ENCODE results near the gene SCAMP2.
"Not testable (repeated sequence)": the region's sequence is repeated elsewhere in the genome, so short reads cannot be mapped to it uniquely, and the experiment has no call there.

SCAMP2 gene

DNA sequence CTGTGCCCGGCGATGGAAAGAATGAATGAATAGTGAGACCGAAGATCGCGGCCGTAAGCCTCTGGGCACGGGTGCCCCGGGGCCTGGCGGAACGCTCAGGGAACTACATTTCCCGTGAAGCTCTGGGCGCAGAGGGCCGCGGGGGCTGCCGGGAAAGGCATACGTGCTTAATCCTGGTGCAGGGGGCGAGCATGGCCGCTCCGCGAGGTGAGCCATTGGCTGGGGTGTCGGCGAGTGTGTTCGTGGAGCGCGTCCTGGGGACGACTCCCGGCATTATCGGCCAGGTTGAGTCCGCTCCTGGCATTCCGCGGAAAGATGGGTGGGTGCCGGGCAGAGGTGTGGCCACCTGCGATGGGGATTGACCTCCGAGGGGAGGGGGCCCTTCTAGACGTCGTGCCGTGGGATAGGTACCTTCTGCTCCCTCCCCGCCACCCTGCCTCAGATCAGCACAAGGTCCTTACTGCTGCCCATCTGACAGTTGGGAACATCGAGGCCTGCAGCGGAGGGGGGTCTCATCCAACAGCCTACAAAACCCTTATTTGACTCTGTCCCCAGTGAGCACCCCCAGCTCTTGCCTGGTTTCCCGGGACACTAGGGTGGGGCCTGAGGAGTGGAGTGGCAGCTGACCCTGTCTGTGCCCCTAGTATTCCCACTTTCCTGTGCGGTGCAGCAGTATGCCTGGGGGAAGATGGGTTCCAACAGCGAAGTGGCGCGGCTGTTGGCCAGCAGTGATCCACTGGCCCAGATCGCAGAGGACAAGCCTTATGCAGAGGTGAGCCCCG lies 16.9 kb upstream of the SCAMP2 start, which contains the start of gene MPI:
TSS of gene MPI (plus strand) at position 160 of the 782 bp plus-strand sequence. CDS start at position 192, 32 bp downstream.
- H3K9me3 ChIP-seq (ENCODE audit: control insufficient read depth, low read length), result no peaks in the 10 kb centered on the region
- H3K27me3 ChIP-seq (ENCODE audit: control insufficient read depth, insufficient read depth, low read length), result no peaks in the 10 kb centered on the region
- TF ChIP-seq, protein P1, sequence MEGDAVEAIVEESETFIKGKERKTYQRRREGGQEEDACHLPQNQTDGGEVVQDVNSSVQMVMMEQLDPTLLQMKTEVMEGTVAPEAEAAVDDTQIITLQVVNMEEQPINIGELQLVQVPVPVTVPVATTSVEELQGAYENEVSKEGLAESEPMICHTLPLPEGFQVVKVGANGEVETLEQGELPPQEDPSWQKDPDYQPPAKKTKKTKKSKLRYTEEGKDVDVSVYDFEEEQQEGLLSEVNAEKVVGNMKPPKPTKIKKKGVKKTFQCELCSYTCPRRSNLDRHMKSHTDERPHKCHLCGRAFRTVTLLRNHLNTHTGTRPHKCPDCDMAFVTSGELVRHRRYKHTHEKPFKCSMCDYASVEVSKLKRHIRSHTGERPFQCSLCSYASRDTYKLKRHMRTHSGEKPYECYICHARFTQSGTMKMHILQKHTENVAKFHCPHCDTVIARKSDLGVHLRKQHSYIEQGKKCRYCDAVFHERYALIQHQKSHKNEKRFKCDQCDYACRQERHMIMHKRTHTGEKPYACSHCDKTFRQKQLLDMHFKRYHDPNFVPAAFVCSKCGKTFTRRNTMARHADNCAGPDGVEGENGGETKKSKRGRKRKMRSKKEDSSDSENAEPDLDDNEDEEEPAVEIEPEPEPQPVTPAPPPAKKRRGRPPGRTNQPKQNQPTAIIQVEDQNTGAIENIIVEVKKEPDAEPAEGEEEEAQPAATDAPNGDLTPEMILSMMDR (IDR thresholded peaks at IDR 0.05), result no peak
- peak within 1 kb of the TSS; percentile 54 for H3K27ac ChIP-seq
- no peak within 1 kb of the TSS for H3K9ac ChIP-seq
- H3K4me3 ChIP-seq (ENCODE audit: low read depth, low read length), result peak within 1 kb of the TSS; percentile 78
- peak within 1 kb of the TSS; percentile 85 for H3K4me2 ChIP-seq (ENCODE audit: low read length)
- H2AFZ ChIP-seq, result peak within 1 kb of the TSS; percentile 90
- no peaks in the 10 kb centered on the region for H3K4me1 ChIP-seq
- no peaks in the 10 kb centered on the region for H3K79me2 ChIP-seq
- no peaks in the 10 kb centered on the region for H3K36me3 ChIP-seq (ENCODE audit: control insufficient read depth, insufficient read depth, low read length)

DNA sequence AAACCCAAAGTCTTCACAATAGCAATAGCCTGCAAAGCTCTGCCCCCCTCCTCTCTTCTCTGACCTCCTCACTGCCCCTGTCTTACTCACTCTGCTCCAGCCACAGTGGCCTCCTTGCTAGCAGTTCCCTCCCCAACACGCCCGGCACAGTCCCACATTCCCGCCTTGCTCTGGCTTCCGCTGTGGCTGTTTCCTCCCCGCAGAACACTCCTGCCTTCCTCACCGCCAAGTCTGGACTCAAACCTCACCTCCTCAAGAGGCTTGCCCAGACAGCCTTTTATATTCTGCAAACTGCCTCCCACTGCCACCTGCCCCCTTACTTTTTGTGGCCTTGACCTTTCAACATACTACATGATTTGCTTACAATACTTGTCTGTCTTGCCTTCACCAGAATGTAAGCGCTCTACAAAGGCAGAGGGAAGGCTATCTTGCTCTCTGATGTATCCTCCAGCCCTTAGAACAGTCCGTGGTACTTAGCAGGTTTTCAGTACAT lies 16.3 kb upstream of the SCAMP2 start:
- Histone ChIP-seq H3K79me2 (no peaks in the 10 kb centered on the region), H3K27ac (peak overlapping the region; percentile 54), H2AFZ (peak overlapping the region; percentile 90), H3K9me3 (ENCODE audit: control insufficient read depth, low read length) (no peaks in the 10 kb centered on the region), H3K9ac (no peak overlapping the region), H3K27me3 (ENCODE audit: control insufficient read depth, insufficient read depth, low read length) (no peaks in the 10 kb centered on the region), H3K4me2 (ENCODE audit: low read length) (peak overlapping the region; percentile 85), H3K4me1 (no peaks in the 10 kb centered on the region), H3K4me3 (ENCODE audit: low read depth, low read length) (peak overlapping the region; percentile 78), H3K36me3 (ENCODE audit: control insufficient read depth, insufficient read depth, low read length) (no peaks in the 10 kb centered on the region)
- TF ChIP-seq, protein P1 (IDR thresholded peaks at IDR 0.05), result peak; percentile 14

DNA sequence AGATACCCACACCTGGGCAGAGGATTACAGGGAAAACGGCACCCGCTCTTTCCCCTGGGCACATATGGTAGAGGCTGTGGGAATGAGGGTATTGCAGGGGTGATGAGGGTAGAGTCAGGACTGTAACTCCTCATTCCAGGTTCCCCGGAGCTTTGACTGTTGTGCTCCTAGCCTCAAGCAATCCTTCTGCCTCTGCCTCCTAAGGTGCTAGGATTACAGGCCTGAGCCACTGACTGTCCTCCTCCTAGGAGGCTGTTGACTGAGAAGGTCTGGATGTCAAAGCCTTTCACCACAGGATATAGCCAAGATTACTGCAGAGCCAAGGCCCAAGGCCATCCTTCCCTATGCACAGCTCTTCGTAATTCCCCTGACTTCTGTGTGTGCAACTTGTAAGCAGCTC lies 15.6 kb upstream of the SCAMP2 start:
- Histone ChIP-seq H3K4me2 (ENCODE audit: low read length) (no peak overlapping the region), H3K9ac (no peak overlapping the region), H3K27ac (no peak overlapping the region), H2AFZ (peak overlapping the region; percentile 90), H3K9me3 (ENCODE audit: control insufficient read depth, low read length) (no peaks in the 10 kb centered on the region), H3K36me3 (ENCODE audit: control insufficient read depth, insufficient read depth, low read length) (no peaks in the 10 kb centered on the region), H3K27me3 (ENCODE audit: control insufficient read depth, insufficient read depth, low read length) (no peaks in the 10 kb centered on the region), H3K4me1 (no peaks in the 10 kb centered on the region), H3K4me3 (ENCODE audit: low read depth, low read length) (no peak overlapping the region), H3K79me2 (no peaks in the 10 kb centered on the region)
- TF ChIP-seq, protein P1 (IDR thresholded peaks at IDR 0.05), result no peak

DNA sequence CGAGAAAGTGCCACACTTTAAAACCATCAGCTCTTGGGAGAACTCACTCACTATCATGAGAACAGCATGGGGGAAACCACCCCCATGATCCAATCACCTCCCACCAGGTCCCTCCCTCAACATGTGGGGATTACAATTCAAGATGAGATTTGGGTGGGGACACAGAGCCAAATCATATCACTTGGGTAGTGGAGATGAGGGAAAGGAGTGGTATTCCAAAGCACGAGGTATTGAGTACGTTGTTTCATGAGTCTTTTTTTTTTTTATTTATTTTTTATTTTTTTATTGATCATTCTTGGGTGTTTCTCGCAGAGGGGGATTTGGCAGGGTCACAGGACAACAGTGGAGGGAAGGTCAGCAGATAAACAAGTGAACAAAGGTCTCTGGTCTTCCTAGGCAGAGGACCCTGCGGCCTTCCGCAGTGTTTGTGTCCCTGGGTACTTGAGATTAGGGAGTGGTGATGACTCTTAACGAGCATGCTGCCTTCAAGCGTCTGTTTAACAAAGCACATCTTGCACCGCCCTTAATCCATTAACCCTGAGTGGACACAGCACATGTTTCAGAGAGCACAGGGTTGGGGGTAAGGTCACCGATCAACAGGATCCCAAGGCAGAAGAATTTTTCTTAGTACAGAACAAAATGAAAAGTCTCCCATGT lies 14.5 kb upstream of the SCAMP2 start:
- H3K79me2 ChIP-seq; H3K27me3 ChIP-seq (ENCODE audit: control insufficient read depth, insufficient read depth, low read length); H3K36me3 ChIP-seq (ENCODE audit: control insufficient read depth, insufficient read depth, low read length); H3K4me2 ChIP-seq (ENCODE audit: low read length); H3K4me1 ChIP-seq; H3K27ac ChIP-seq; H2AFZ ChIP-seq; H3K9ac ChIP-seq; H3K9me3 ChIP-seq (ENCODE audit: control insufficient read depth, low read length); H3K4me3 ChIP-seq (ENCODE audit: low read depth, low read length): not testable (repeated sequence)

DNA sequence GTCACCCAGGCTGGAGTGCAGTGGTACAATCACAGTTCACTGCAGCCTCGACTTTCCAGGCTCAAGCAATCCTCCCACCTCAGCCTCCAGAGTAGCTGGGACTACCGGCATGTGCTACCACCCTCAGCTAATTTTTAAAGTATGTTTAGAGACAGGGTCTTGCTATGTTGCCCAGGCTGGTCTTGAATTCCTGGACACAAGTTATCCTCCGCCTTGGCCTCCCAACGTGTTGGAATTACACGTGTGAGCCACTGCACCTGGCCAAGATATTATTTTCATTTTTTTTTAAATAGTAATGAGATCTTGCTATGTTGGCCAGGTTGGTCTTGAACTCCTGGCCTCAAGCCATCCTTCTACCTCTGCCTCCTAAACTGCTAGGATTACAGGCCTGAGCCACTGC lies 12.3 kb upstream of the SCAMP2 start:
- Histone ChIP-seq H2AFZ (no peak overlapping the region), H3K36me3 (ENCODE audit: control insufficient read depth, insufficient read depth, low read length) (no peaks in the 10 kb centered on the region), H3K27ac (no peak overlapping the region), H3K9ac (no peak overlapping the region), H3K79me2 (no peaks in the 10 kb centered on the region), H3K9me3 (ENCODE audit: control insufficient read depth, low read length) (no peaks in the 10 kb centered on the region), H3K4me2 (ENCODE audit: low read length) (no peak overlapping the region), H3K27me3 (ENCODE audit: control insufficient read depth, insufficient read depth, low read length) (no peaks in the 10 kb centered on the region), H3K4me3 (ENCODE audit: low read depth, low read length) (no peak overlapping the region), H3K4me1 (no peaks in the 10 kb centered on the region)
- TF ChIP-seq, protein P1 (IDR thresholded peaks at IDR 0.05), result no peak

Measured in parathyroid adenoma (tissue), 2 donors.